Left renal pelvis (tissue), 4 donors: ENCODE measurements around the gene CNTNAP2. TPM values are rescaled to one million over a fixed set of nuclear protein-coding genes. Genes with fewer than 3 reads are reported as not detected.

Experiments
- DNase-seq, 4 donors: peaks; one replicate each; pipeline ENCODE4 v3.0.0-alpha.2; 2013; ENCODE audit warnings: low read depth in 4 of 4, low spot score in 3 of 4
- polyA plus RNA-seq, 4 donors: library from polyadenylated mRNA; unstranded; fragments of 120-200 nt; gene quantifications; one replicate each; pipeline ENCODE4 v1.2.1, GENCODE V29; 2013; ENCODE audit not compliant: insufficient read length in 4 of 4

Gene CNTNAP2
- polyA plus RNA-seq, 4 donors, result 23.5 to 71.0 (median 29.4) TPM

DNA sequence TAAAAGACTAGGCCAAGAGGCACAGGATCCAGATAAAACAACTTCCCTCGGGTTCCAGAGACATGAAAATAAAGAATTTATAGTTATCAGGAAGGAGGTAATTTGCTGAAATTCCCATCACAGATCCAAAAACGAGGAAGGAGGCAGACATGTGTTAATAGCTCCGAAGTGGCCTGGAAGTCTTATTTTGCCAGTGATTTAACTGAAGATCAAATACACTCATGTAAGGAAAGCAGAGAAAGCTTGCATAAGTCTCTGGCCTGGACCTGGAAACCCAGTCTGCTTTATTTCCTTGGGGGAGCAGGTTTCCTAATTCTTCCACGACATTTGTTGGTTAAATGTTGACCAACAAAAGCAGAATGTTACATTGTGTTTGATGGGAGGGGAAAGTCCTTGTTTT lies 1975.3 kb downstream of the CNTNAP2 start:
- no peak for DNase-seq

DNA sequence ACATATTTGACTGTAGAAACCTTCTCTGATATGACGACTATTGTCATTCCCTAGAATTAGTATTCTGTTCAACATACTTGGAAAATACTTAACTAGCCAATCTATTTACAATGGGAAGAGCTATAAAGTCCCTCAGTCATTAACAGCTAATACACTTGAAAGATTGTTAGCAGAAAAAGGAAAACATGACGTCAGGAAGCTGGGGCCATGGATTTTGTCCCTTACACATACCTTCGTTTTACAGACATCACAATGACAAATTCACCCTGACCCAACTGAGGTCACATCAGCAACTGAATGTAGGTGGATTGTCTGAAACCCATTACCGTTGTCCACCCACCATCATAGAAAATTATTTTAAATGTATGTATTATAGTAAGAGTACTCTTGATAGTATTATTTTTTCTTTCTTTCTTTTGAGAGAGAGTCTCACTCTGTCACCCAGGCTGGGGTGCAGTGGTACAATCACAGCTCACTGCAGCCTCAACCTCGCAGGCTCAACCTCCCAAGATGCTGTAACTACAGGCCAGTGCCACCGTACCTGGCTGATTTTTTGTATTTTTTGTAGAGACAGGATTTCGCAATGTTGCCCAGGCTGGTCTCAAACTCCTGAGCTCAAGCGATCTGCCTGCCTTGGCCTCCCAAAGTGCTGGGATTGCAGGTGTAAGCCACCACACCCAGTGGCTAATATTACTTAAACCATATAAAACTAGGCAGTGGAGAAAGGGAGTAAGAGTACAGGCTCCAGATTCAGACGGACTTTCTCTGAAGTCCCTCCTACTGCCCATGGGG lies 1977.0 kb downstream of the CNTNAP2 start:
- no peak for DNase-seq

DNA sequence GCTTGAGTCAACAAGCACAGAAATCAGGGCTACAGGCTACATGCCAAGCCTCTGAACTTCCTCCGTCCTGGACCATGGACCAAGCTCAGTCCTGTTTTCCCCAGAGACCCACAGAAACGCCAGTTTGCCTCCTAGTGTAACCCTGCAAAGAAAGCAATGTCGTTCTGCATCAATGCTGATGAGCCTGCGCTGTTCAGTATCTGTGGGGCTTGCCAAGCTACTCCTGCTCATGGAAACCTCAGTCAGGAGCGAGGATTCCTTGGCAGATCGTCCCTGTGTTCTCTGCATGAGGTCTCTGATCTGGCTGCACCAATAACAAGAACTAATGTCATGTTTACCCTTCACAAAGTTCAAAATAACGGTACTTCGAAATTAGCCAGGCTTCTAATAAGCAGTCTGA lies 1978.5 kb downstream of the CNTNAP2 start:
- DNase-seq, result no peak

DNA sequence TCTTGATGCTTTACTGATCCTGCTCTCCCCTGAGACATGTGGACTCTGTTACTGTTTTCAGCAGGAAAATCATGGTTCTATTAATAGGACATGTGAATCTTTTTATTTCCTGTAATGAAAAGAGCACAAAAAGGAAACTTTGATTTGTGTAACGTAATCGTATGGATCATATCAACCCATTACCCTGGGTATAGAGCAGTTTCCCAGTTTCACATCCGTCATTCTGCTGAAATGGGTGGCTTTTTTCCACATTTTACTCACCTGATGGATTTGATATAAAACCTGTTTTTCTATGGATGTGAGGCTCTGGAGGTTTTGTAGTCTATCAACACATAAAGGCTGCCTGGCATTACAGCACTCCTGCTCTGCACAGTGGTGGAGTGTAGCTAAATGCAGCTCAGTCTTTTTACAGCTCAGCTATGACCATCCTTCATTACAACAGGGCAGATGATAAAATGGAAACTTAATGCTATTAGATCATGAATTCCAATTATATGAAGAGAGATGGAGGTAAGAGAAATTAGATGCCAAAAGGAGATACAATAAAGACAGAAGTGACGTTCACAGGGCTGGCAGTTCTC lies 1987.6 kb downstream of the CNTNAP2 start:
- DNase-seq, result no peak

DNA sequence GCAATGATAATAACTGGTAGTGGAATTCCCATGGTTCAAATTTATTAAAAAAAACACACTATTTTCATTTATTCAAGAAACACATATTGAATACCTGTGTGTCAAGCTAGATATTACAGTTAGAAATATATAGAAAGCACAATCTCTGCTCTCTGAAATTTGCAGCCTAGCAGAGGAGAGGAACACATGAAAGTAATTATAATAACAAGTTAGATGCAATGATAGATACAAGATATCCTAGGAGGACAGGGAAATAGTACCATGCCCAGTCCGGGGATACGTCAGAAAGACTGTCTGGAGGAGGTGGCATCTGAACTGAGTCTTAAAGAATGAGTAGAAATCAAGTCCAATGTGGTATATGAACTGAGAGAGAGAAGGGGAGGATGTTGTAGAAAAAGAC lies 1988.3 kb downstream of the CNTNAP2 start:
- DNase-seq, result no peak

DNA sequence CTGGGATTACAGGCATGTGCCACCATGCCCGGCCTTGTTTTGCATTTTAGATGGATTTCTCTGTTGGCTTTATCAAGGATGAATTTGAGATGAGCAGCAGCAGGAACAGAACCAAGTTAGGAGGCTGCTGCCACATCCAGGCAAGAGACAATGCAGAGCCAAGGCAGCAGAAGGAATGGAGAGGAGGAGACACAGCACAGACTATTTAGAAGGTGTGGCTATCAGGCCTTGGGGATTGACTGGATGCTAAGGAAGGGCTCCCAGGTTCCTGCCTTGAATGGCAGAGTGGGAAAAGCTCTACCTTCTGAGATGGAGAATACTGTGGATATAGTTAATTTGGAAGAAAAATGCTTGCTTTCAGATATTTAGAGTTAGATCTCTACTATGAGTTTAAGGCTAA lies 1989.3 kb downstream of the CNTNAP2 start:
- no peak for DNase-seq

DNA sequence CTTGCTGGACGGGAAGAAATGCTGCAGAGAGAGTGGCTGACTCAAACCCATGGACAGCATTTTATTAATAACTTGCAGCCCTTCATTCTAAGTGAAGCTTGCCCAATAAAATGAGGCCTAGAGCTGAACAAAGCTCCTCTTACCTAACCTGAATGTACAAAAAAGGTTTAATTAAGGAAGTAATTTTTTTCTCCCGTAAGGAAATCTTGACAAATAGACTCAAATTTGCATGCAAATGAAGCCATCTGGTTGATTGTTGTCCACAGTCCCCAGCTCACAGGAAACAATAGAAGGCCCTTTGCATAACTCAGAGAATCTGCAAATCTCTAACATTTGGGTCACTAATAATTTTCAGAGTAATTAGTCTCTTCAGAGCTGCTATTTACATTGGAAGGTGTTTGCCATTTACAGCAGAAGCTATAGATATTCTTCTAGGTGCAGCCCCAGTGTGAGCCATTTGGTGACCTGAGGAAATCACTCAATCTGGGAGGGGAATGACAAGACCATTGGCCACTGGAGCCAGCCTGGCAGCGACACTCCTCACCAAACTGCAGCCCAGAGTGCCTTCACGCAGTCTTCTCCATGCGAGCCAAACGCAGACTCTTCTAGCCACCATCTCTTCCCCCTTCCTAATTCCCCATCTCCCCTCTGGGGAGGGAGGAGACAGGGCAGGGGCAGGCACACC lies 1991.0 kb downstream of the CNTNAP2 start:
- DNase-seq, result no peak

DNA sequence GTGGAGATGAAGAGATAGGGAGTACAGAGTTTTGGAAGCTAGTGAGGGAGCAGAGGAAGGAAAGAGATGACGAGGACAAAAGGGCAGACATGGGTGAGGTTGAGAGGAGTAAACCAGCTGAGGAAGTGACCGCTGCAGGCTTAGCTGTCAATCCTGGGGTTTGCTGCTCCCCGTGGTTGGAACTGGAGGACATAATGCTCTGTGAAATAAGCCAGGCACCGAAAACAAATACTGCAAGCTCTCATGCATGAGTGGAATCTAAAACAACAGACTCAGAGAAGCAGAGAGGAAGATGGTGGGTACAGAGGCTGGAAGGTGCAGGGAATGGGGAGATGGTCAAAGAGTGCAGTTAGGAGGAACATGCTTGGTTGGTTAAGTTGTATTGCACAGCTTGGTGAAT lies 1991.8 kb downstream of the CNTNAP2 start:
- no peak for DNase-seq

DNA sequence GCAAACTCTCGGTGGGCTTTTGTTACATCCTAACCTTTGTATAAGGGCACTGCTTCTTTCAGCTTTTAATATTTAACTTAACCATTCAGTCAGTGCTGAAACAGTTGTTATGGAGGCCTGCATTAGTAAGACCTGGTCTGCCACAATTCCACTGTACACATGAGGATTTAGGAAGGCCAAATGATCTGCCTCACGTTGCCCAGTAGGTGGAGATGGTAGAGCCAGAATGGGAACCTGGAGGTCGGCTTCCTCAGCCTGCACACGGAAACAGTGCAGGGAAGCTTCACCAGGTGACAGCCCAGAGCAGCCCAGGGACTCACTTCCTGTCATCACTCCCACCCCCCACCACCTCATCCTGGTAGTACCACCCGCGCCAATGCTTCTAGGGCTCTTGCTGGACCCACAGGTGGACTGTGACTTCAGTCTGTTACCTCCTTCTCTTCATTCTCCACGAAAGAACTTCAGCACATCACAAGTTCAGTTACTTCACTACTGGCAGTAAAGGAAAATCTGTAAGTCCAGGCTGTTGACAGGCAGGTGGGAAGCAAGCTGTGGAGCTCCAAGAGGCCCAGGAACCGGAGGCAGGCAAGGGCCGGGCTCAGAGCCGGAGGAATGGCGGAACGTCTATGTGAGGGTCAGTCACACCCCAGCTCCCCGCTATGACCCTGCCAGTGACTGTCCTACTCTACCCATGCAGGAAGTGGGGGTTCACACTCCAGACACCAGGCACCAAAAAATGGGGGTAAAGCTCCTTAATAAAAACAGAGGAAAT lies 1993.7 kb downstream of the CNTNAP2 start:
- no peak for DNase-seq

DNA sequence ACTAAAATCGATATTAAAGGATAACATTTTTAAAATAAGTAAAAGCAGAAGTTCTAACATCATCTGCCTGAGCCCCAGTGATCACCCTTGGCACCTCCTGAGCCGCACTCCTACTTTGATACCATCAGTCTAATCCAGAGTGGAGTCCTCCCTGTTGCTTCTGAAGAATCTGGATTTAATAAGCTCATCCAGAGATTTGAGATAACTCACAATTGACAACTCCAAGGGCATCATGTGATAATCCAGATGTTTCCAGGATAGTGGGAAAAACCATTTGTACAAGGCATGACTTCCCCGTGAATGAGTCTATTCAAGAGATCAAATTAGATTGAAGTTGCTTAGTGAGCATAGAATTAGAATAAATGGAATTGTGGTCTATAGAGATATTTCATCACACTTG lies 1998.2 kb downstream of the CNTNAP2 start:
- DNase-seq, result no peak

DNA sequence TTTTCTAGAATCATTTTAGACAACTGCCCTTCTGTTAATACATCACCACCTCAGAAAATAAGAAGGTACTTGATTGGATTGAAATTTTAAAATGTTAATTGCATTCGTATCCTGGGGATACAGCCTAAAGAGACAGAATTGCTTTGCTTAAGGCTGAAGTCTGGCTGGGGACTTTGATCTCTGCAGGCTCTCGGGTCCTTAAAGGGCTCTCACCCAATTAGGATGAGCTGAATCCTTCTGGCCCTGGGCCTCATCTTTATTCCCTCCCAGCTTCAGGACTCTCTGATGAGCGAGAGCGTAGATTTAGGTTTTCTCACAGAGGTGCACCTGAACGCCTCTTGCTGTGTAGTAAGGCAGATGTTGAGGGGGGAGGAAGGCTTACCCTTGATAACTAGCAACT lies 1998.7 kb downstream of the CNTNAP2 start:
- DNase-seq, result no peak

DNA sequence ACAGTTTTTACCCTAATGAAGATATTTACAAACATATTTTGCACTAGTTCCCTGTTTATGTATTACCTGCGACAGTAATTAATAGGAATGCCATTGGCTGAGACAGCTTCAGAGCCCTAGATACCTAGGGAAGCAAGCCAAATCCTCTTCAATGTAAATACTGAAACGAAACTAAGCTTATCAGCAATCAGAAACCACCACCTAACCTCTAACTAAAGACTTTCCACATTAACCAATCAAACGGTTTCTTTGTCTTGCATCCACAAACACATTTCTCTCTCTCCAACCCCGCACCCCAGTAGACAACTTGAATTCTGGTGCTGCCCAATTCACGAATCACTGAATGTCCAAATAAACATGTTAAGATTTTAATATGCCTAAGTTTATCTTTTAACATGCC lies 1999.6 kb downstream of the CNTNAP2 start:
- DNase-seq, result no peak

DNA sequence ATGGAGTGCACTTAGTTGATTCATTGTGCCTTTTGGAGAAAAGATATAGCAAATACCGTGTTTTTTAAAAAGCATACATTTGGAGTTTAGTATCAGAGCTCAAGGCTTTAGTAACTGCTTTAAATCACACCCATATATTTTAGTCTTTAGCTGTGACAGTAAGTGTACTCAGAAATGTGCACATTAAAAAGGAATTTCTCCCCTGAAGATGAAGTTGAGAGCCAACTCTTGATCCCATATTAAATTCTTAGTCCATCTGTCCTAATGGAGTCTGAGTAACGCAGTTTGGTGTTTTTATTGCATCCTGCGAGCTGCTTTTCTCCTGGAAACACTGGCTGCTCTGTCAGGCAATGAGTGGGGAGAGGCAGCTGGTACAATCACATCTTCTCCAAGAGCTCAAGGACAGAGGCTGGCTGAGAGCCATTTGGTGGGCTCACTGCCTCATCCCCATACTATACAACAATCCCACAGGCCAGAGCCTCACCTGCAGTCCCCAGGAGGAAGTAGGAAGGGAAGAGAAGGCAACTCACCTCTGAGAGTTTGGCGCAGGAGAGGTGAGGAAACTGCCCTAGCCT lies 2000.3 kb downstream of the CNTNAP2 start:
- no peak for DNase-seq

DNA sequence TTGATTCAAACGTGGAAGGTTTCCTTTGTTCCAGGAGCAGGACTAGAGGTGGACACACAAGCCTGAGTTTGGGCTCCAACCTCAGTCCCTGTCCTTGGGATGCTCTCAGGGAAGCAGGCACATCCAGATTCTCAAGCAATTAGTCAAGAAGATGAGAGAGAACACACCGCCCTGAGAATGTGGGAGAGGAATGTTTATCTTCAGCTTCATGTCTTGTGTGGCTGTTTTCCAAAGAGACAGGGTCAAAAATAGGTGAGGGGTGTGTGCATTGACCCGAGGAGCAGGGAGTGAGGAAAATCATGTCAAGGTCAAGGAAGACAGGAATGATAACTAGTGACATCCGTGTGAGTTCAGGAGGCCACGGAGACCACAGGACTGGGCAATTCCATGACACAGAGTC lies 2001.8 kb downstream of the CNTNAP2 start:
- no peak for DNase-seq

DNA sequence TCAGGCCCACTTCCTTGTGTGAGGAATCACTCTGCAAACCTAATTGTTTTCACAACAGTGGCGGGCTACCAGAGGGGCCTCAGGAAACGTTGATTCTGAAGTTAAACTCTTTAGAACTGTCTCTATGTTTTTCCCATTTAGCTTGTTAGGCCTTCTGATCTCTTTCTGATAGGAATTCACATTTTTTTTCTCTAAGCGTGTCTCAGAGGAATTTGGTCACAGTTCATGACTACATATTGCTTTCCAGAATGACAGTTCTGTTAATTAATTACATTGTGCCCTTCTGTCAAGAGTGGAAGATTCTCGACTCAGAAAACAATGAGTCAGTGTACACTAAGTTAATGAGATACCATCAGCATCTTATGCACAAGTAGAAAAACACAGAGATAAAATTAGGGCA lies 2004.8 kb downstream of the CNTNAP2 start:
- no peak for DNase-seq

DNA sequence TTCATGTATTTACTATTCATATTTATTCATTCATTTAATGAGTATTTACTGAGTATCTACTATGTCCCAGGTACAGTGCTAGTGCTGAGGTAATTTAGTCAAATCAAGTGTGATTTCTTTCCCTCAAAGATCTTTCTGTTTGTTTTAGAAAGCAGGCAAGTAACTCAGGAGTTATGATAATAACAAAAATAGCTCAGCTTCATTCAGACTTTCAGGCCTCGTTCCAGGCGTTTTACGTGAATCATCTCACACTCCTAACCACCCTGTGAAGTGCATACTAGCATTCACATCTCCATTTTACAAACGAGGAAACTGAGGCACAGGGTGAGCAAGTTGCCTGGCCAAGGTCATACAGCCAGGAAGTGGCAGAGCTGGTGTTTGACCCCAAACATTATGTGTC lies 2005.2 kb downstream of the CNTNAP2 start:
- no peak for DNase-seq

DNA sequence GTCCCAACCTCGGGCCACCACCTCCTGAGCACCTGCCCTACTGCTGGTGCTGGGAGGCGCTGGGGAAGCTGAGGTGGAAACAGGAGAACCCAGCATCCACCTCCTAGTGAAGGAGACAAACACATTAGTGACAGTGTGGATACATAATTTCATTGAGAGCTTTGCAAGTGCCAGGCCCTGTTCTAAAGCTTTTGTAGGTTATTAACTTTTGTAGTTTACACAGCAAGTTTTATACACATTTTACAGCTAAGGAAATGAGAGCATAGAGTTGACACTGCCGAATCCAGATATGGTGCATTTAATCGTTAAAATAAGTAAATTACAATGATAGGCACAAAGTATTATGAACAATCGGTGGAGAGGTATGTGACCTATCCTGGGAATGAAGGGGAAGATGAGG lies 2007.9 kb downstream of the CNTNAP2 start:
- DNase-seq, result no peak

DNA sequence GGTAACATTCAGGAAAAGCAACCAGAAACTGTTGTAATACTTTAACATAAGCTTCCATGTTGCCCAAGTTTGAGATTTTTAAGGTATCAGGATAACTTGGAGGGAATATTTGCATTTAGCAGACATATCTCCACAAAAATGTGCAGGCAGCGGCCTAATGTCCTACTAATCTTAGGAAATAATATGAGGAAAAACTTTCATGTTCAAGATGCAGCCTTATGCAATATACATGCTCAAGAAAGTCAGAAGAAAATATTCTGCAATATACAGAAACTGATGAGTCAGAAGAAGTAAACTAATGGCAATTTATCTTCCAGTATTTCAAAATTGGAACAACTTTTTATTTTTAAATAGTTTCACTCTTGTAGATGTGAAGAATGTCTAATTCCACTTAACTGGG lies 2010.8 kb downstream of the CNTNAP2 start:
- no peak for DNase-seq

DNA sequence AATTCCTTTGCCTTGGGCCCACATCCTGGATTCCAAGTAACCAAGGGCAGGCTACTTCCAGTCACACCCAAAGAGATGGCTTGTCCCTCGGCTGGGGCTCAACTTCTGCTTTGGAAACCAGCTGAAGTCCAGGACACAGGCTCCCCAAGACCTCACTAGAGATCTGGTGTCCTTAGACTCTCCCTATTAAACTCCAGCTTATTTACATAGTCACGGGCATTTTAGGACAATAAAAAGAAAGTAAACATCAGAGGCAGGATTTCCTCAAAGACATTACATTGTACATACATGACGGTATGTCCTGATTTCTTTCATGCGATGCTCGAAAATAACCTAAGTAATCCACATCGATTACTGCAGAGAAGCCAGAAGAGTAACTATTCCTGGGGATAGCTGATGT lies 2012.4 kb downstream of the CNTNAP2 start:
- no peak for DNase-seq

DNA sequence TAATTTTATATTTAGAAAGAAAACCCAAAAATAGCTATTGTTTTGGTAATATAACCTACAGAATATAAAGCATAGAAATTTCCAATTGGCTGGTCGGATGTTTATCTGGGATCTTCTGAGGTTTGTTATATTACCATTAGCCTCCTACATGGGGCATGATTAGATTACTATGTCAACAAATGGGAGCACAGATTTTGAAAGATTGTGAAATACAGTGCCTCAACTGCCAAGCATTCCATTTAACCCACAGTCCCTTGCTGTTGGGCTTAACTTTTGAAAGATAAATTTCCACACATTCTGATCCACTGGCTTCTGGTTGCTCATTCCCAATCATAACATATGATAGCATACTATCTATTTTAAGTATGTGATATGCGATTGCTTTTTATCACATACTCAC lies 2018.5 kb downstream of the CNTNAP2 start:
- DNase-seq, result no peak

DNA sequence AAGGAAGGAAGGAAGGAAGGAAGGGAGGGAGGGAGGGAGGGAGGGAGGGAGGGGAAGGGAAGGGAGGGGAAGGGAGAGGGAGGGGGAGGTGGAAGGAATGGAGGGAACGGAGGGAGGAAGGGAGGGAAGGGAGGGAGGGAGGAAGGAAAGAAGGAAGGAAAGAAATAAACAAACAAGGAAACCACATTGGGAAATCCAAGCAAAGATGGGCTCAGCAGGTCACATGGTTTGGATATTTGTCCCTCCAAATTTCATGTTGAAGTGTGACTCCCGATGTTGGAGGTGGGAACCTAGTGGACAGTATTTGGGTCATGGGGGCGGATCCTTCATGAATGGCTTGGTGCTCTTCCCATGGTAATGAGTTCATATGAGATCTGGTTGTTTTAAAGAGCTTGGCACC lies 2019.4 kb downstream of the CNTNAP2 start:
- no peak for DNase-seq
